Measurements from ENCODE around the gene PTPRT. TPM values are rescaled to one million over a fixed set of nuclear protein-coding genes. Genes with fewer than 3 reads are reported as not detected.

Gene PTPRT
- total RNA-seq, 1 experiment from 2014 or later, result not detected

DNA sequence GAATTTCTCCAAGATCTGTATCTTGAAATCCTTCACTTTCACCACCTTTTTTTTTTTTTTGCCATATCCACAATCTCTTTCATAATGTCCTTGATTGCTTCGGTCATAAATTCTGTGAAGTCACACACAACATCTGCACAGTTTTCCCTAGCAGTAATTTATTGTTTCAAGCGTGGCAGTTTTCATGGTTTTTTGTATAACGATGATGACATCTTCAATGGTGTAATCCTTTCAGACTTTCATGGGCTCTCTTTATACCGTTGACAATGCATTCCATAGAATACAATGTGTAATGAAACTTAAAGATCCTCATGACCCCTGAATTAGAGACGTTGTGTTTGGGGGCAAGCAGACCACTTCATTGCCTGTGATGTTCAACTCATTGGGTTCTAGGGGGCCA, 693.1 kb downstream of the PTPRT start:
- Histone ChIP-seq H3K9me2 (replicated peaks; ENCODE audit: low read length) (no peaks in the 10 kb centered on the region), H3K4me3 (ENCODE audit: low read length) (no peak overlapping the region), H3K4me1 (ENCODE audit: insufficient read depth, low read length) (no peaks in the 10 kb centered on the region), H2AFZ (ENCODE audit: low read length) (no peak overlapping the region), H3K9me3 (ENCODE audit: low read length) (peaks cover 22% of the 10 kb centered on the region; the same call in 1 of the 2 replicates), H4K20me1 (ENCODE audit: low read length) (no peaks in the 10 kb centered on the region), H3K36me3 (ENCODE audit: low read depth, low read length) (no peaks in the 10 kb centered on the region), H3K27me3 (ENCODE audit: low read length) (no peaks in the 10 kb centered on the region), H3K79me2 (ENCODE audit: low read length) (no peaks in the 10 kb centered on the region), H3K27ac (ENCODE audit: low read length) (no peak overlapping the region), H3K9ac (ENCODE audit: low read length) (no peak overlapping the region), H3F3A (ENCODE audit: low read length, unreplicated experiment) (no peaks in the 10 kb centered on the region), H3K4me2 (ENCODE audit: low read length) (no peak overlapping the region)
- intact Hi-C loops (cut with micrococcal nuclease), result no loop called here
- BruUV-seq (replicated peaks), result no TSS peak
- DNase-seq (no peak), ATAC-seq (no peak)
- POLR2A ChIA-PET (ENCODE audit: unreplicated experiment), result no interaction called here
- TF ChIP-seq, protein P1, sequence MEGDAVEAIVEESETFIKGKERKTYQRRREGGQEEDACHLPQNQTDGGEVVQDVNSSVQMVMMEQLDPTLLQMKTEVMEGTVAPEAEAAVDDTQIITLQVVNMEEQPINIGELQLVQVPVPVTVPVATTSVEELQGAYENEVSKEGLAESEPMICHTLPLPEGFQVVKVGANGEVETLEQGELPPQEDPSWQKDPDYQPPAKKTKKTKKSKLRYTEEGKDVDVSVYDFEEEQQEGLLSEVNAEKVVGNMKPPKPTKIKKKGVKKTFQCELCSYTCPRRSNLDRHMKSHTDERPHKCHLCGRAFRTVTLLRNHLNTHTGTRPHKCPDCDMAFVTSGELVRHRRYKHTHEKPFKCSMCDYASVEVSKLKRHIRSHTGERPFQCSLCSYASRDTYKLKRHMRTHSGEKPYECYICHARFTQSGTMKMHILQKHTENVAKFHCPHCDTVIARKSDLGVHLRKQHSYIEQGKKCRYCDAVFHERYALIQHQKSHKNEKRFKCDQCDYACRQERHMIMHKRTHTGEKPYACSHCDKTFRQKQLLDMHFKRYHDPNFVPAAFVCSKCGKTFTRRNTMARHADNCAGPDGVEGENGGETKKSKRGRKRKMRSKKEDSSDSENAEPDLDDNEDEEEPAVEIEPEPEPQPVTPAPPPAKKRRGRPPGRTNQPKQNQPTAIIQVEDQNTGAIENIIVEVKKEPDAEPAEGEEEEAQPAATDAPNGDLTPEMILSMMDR (conservative IDR thresholded peaks at IDR 0.05; ENCODE audit: low read depth, low read length), result no peak
- TF ChIP-seq EZH2 (IDR thresholded peaks at IDR 0.05; ENCODE audit: low read length, unreplicated experiment) (no peak), EZH2phosphoT487 (IDR thresholded peaks at IDR 0.05; ENCODE audit: borderline replicate concordance, low read length) (no peak)
- CTCF ChIA-PET, result no interaction called here

DNA sequence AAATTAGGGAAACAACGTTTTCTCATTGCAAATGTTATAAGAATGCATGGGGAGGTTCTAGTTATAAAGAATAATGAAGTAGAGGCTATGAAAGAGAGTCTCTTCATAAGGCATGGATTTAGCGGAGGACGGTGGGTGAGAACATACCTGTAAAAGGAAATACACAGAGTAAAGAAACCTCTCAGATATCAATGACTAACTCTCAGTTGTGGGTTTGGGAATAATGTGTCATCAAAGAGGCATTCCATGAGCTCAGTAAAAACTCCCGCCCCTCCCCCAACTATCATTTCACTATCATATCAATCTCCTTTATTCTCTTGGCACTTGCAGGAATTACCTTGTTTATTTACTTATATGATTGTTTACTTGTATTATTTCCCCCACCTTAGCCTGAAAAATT, 695.4 kb downstream of the PTPRT start:
- DNase-seq (peak; percentile 14), ATAC-seq (no peak)
- CTCF ChIA-PET, result no interaction called here
- POLR2A ChIA-PET (ENCODE audit: unreplicated experiment), result no interaction called here
- Histone ChIP-seq H3K27ac (ENCODE audit: low read length) (no peak overlapping the region), H2AFZ (ENCODE audit: low read length) (no peak overlapping the region), H3K9me3 (ENCODE audit: low read length) (peaks cover 31% of the 10 kb centered on the region; the same call in 1 of the 2 replicates), H4K20me1 (ENCODE audit: low read length) (no peaks in the 10 kb centered on the region), H3K36me3 (ENCODE audit: low read depth, low read length) (no peaks in the 10 kb centered on the region), H3K79me2 (ENCODE audit: low read length) (no peaks in the 10 kb centered on the region), H3K9me2 (replicated peaks; ENCODE audit: low read length) (no peaks in the 10 kb centered on the region), H3K4me3 (ENCODE audit: low read length) (no peak overlapping the region), H3K9ac (ENCODE audit: low read length) (no peak overlapping the region), H3K4me2 (ENCODE audit: low read length) (no peak overlapping the region), H3K4me1 (ENCODE audit: insufficient read depth, low read length) (no peaks in the 10 kb centered on the region), H3F3A (ENCODE audit: low read length, unreplicated experiment) (no peaks in the 10 kb centered on the region), H3K27me3 (ENCODE audit: low read length) (no peaks in the 10 kb centered on the region)
- intact Hi-C loops (cut with micrococcal nuclease), result no loop called here
- no peak for TF ChIP-seq EZH2phosphoT487 (IDR thresholded peaks at IDR 0.05; ENCODE audit: borderline replicate concordance, low read length)
- no peak for TF ChIP-seq EZH2 (IDR thresholded peaks at IDR 0.05; ENCODE audit: low read length, unreplicated experiment)
- TF ChIP-seq, protein P1 (conservative IDR thresholded peaks at IDR 0.05; ENCODE audit: low read depth, low read length), result no peak
- BruUV-seq (replicated peaks), result no TSS peak

DNA sequence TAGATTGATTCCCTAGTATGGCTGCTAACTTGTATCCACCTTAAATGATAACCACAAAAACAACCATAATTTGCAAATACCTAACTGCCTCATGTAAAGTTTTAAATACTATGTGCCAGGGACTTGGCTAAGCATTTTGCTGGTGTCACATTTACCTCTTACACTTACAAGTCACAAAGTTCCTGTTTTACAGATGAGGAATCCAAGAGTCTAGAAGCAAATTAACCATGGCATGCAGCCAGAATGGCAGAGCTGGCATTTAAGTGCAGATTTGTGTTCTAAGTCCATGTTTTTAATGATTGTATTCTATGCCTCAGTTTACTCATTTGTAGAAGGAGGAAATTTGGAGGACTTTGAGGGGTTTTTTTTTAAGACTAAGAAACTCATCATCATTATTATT, 696.7 kb downstream of the PTPRT start:
- TF ChIP-seq, protein P1 (conservative IDR thresholded peaks at IDR 0.05; ENCODE audit: low read depth, low read length), result no peak
- TF ChIP-seq EZH2 (IDR thresholded peaks at IDR 0.05; ENCODE audit: low read length, unreplicated experiment), result no peak
- no peak for TF ChIP-seq EZH2phosphoT487 (IDR thresholded peaks at IDR 0.05; ENCODE audit: borderline replicate concordance, low read length)
- H4K20me1 ChIP-seq (ENCODE audit: low read length), result no peaks in the 10 kb centered on the region
- no peaks in the 10 kb centered on the region for H3K9me2 ChIP-seq (replicated peaks; ENCODE audit: low read length)
- H3K9me3 ChIP-seq (ENCODE audit: low read length), result peaks cover 30% of the 10 kb centered on the region; the same call in 1 of the 2 replicates
- no peak overlapping the region for H2AFZ ChIP-seq (ENCODE audit: low read length)
- DNase-seq (no peak), ATAC-seq (no peak)
- ChIA-PET POLR2A (ENCODE audit: unreplicated experiment) (no interaction called here), CTCF (no interaction called here)
- BruUV-seq (replicated peaks), result no TSS peak
- no peaks in the 10 kb centered on the region for H3K27me3 ChIP-seq (ENCODE audit: low read length)
- H3K79me2 ChIP-seq (ENCODE audit: low read length), result no peaks in the 10 kb centered on the region
- no peak overlapping the region for H3K4me2 ChIP-seq (ENCODE audit: low read length)
- intact Hi-C loops (cut with micrococcal nuclease), result no loop called here
- no peaks in the 10 kb centered on the region for H3K36me3 ChIP-seq (ENCODE audit: low read depth, low read length)
- H3K4me3 ChIP-seq (ENCODE audit: low read length), result no peak overlapping the region
- no peaks in the 10 kb centered on the region for H3K4me1 ChIP-seq (ENCODE audit: insufficient read depth, low read length)
- H3K9ac ChIP-seq (ENCODE audit: low read length), result no peak overlapping the region
- no peaks in the 10 kb centered on the region for H3F3A ChIP-seq (ENCODE audit: low read length, unreplicated experiment)
- no peak overlapping the region for H3K27ac ChIP-seq (ENCODE audit: low read length)

Data from PC-3 (cell line).